Breast epithelium (tissue), 3 donors: ENCODE results near the gene CKS1B.

Experiments
- POLR2A ChIP-seq: fragments of 450-650 bp; IDR thresholded peaks from one replicate; pipeline ENCODE4 v1.6.1; 2016; ENCODE audit warnings: antibody characterized with exemption, mild to moderate bottlenecking, moderate library complexity
- TF ChIP-seq, protein P1 (sequence below), 3 donors: fragments of 450-650 bp; IDR thresholded peaks; one replicate each; pipeline ENCODE4 v1.5.1; 2016 to 2017; ENCODE audit warnings: antibody characterized with exemption in 3 of 3, mild to moderate bottlenecking in 3 of 3, moderate library complexity in 3 of 3

- TF ChIP-seq, protein P1, sequence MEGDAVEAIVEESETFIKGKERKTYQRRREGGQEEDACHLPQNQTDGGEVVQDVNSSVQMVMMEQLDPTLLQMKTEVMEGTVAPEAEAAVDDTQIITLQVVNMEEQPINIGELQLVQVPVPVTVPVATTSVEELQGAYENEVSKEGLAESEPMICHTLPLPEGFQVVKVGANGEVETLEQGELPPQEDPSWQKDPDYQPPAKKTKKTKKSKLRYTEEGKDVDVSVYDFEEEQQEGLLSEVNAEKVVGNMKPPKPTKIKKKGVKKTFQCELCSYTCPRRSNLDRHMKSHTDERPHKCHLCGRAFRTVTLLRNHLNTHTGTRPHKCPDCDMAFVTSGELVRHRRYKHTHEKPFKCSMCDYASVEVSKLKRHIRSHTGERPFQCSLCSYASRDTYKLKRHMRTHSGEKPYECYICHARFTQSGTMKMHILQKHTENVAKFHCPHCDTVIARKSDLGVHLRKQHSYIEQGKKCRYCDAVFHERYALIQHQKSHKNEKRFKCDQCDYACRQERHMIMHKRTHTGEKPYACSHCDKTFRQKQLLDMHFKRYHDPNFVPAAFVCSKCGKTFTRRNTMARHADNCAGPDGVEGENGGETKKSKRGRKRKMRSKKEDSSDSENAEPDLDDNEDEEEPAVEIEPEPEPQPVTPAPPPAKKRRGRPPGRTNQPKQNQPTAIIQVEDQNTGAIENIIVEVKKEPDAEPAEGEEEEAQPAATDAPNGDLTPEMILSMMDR (IDR thresholded peaks at IDR 0.05), result no peak
- TF ChIP-seq POLR2A, result no peak
These were observed 25.9 kb downstream of the CKS1B start for GRCh38 chr1:155000411-155000725.
